Mesenchymal stem cell (in vitro differentiated cells and primary cell): Measurements from ENCODE around the gene TOPBP1.

Source experiments
- DNase-seq: peaks from one replicate; pipeline ENCODE4 v3.0.0-alpha.2; 2013
- H2AFZ ChIP-seq: one replicate; pipeline ENCODE4 v1.6.1; 2013; ENCODE audit warnings: low read depth, mild to moderate bottlenecking, control low read depth, inconsistent platforms, low read length, moderate library complexity
- H2AK5ac ChIP-seq: 2 replicates; pipeline ENCODE4 v1.6.1; 2013; ENCODE audit warnings: low read length, moderate library complexity, mild to moderate bottlenecking, inconsistent platforms; ENCODE audit not compliant: severe bottlenecking
- H2BK120ac ChIP-seq: one replicate; pipeline ENCODE4 v1.6.1; 2013; ENCODE audit warnings: low read depth, mild to moderate bottlenecking, inconsistent platforms, low read length, moderate library complexity
- H2BK12ac ChIP-seq, 2 experiments: one replicate each; pipeline ENCODE4 v1.6.1; 2013; ENCODE audit warnings: inconsistent platforms in 2 of 2, low read length in 2 of 2, mild to moderate bottlenecking in 2 of 2, moderate library complexity in 2 of 2, control low read depth in 1 of 2
- H2BK15ac ChIP-seq: one replicate; pipeline ENCODE4 v1.6.1; 2013; ENCODE audit warnings: mild to moderate bottlenecking, low read depth, inconsistent platforms; ENCODE audit not compliant: poor library complexity, severe bottlenecking
- H2BK5ac ChIP-seq: 2 replicates; pipeline ENCODE4 v1.6.1; 2013; ENCODE audit warnings: low read depth, mild to moderate bottlenecking, low read length, control low read depth, inconsistent platforms; ENCODE audit not compliant: poor library complexity, severe bottlenecking
- H3K14ac ChIP-seq, 2 experiments: one replicate each; pipeline ENCODE4 v1.6.1; 2013; ENCODE audit warnings: inconsistent platforms in 2 of 2, low read length in 2 of 2, control low read depth in 1 of 2, mild to moderate bottlenecking in 1 of 2, moderate library complexity in 1 of 2
- H3K18ac ChIP-seq, 2 experiments: one replicate each; pipeline ENCODE4 v1.6.1; 2013; ENCODE audit warnings: inconsistent platforms in 2 of 2, low read length in 2 of 2, control low read depth in 1 of 2, low read depth in 1 of 2, mild to moderate bottlenecking in 1 of 2
- H3K23ac ChIP-seq, 2 experiments: one replicate each; pipeline ENCODE4 v1.6.1; 2013; ENCODE audit warnings: inconsistent platforms in 2 of 2, low read length in 2 of 2, mild to moderate bottlenecking in 2 of 2, moderate library complexity in 2 of 2, control low read depth in 1 of 2
- H3K27ac ChIP-seq: 2 replicates; pipeline ENCODE4 v1.5.1; 2013; ENCODE audit warnings: mild to moderate bottlenecking, moderate library complexity, low read length, control low read depth, inconsistent platforms; ENCODE audit not compliant: poor library complexity, severe bottlenecking
- H3K27me3 ChIP-seq, 2 experiments: 2 replicates each; pipeline versions ENCODE4 v1.6.1 to v1.7.0; 2013; ENCODE audit warnings: low read length in 2 of 2, mild to moderate bottlenecking in 2 of 2, moderate library complexity in 2 of 2, control low read depth in 1 of 2, inconsistent platforms in 1 of 2; ENCODE audit not compliant: control insufficient read depth in 1 of 2, insufficient read depth in 1 of 2
- H3K36me3 ChIP-seq, 2 experiments: 2 replicates each; pipeline versions ENCODE4 v1.6.1 to v1.7.0; 2013; ENCODE audit warnings: low read length in 2 of 2, control low read depth in 1 of 2, inconsistent platforms in 1 of 2, low read depth in 1 of 2, mild to moderate bottlenecking in 1 of 2; ENCODE audit not compliant: insufficient read depth in 2 of 2, control insufficient read depth in 1 of 2
- H3K4ac ChIP-seq, 2 experiments: one replicate each; pipeline ENCODE4 v1.6.1; 2013; ENCODE audit warnings: inconsistent platforms in 2 of 2, low read length in 2 of 2, mild to moderate bottlenecking in 2 of 2, moderate library complexity in 2 of 2, control low read depth in 1 of 2, low read depth in 1 of 2
- H3K4me1 ChIP-seq: 2 replicates; pipeline ENCODE4 v1.6.1; 2013; ENCODE audit warnings: low read depth, low read length, control low read depth; ENCODE audit not compliant: control insufficient read depth, insufficient read depth
- H3K4me2 ChIP-seq: 2 replicates; pipeline ENCODE4 v1.6.1; 2013; ENCODE audit warnings: low read length, mild to moderate bottlenecking, inconsistent platforms; ENCODE audit not compliant: poor library complexity, severe bottlenecking
- H3K4me3 ChIP-seq, 2 experiments: 2 replicates each; pipeline versions ENCODE4 v1.5.1 to v1.7.0; 2013; ENCODE audit warnings: low read length in 2 of 2, mild to moderate bottlenecking in 2 of 2, control low read depth in 1 of 2, low read depth in 1 of 2; ENCODE audit not compliant: insufficient read depth in 1 of 2
- H3K79me1 ChIP-seq: replicated peaks from 2 replicates; pipeline ENCODE4 v1.6.1; 2013; ENCODE audit warnings: mild to moderate bottlenecking, control low read depth, low read length, inconsistent platforms; ENCODE audit not compliant: poor library complexity, severe bottlenecking
- H3K9ac ChIP-seq: 2 replicates; pipeline ENCODE4 v1.7.0; 2013; ENCODE audit warnings: mild to moderate bottlenecking, low read length, moderate library complexity
- H3K9me3 ChIP-seq: 2 replicates; pipeline ENCODE4 v1.7.0; 2013; ENCODE audit warnings: mild to moderate bottlenecking, low read length; ENCODE audit not compliant: control insufficient read depth
- H4K8ac ChIP-seq: one replicate; pipeline ENCODE4 v1.6.1; 2013; ENCODE audit warnings: inconsistent platforms, mild to moderate bottlenecking, low read length, moderate library complexity
- H4K91ac ChIP-seq: one replicate; pipeline ENCODE4 v1.6.1; 2013; ENCODE audit warnings: mild to moderate bottlenecking, low read length, inconsistent platforms
- WGBS: methylation state at CpG from one replicate; pipeline ENCODE4 v1.1.7; 2013; ENCODE audit warnings: mixed read lengths; 5-methylcytosine and 5-hydroxymethylcytosine counted together

The TOPBP1 gene

DNA sequence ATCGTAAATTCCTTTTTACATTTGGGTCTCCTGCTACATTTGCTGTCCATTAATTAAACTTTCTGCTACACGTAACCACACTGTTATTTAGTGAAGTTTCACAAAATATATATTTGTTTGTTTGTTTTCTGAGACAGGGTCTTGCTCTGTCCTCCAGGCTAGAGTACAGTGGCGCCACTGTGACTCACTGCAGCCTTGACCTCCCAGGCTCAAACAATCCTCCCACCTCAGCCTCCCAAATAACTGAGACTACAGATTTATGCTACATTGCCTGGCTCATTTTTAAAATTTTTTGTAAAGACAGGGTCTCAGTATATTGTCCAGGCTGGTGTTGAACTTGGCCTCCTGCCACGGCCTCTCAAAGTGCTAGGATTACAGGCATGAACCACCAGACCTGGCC, 20.5 kb downstream of the TOPBP1 start:
- H2AK5ac ChIP-seq: no peak overlapping the region
- H3K9ac ChIP-seq: no peak overlapping the region
- no peak overlapping the region for H2BK15ac ChIP-seq
- no peak overlapping the region for H3K4me2 ChIP-seq
- no peak overlapping the region for H2BK120ac ChIP-seq
- H3K9me3 ChIP-seq: no peaks in the 10 kb centered on the region
- no peak overlapping the region for H3K4ac ChIP-seq
- no peak overlapping the region for H3K18ac ChIP-seq
- H3K23ac ChIP-seq: no peak overlapping the region
- no peak overlapping the region for H2BK12ac ChIP-seq
- H4K91ac ChIP-seq: no peak overlapping the region
- DNase-seq: no peak
- no peak overlapping the region for H3K27ac ChIP-seq
- H2AFZ ChIP-seq: no peak overlapping the region
- peaks cover 12% of the 10 kb centered on the region for H3K79me1 ChIP-seq
- H3K14ac ChIP-seq: no peak overlapping the region
- 94% methylated on average over 2 of the region's 4 CpGs for WGBS
- H3K36me3 ChIP-seq: peaks cover 3 to 70% of the 10 kb centered on the region in 2 experiments
- no peak overlapping the region for H3K4me3 ChIP-seq
- H2BK5ac ChIP-seq: no peak overlapping the region
- H4K8ac ChIP-seq: no peak overlapping the region
- peaks cover 1% of the 10 kb centered on the region for H3K4me1 ChIP-seq
- H3K27me3 ChIP-seq: no peaks in the 10 kb centered on the region

DNA sequence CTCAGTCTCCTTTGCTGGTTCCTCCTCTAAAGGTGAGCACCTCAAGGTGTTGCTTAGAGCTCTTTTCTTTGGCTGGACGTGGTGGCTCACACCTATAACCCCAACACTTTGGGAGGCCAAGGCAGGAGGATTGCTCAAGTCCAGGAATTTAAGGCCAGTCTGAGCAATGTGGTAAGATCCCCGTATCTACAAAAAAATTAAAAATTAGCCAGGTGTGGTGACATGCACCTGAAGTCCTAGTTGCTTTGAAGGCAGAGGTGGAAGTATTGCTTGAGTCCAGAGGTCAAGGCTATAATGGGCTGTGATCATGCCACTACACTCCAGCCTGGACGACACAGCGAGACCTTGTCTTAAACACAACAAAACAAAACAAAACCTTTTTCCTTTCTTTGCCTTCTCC, 28.3 kb downstream of the TOPBP1 start:
- Histone ChIP-seq H3K14ac (no peak overlapping the region), H2BK5ac (no peak overlapping the region), H3K79me1 (peaks cover 27% of the 10 kb centered on the region), H3K27ac (no peak overlapping the region), H3K9ac (no peak overlapping the region), H3K23ac (no peak overlapping the region), H2BK120ac (no peak overlapping the region), H3K4me3 (no peak overlapping the region), H2AK5ac (no peak overlapping the region), H3K4me1 (no peaks in the 10 kb centered on the region), H3K9me3 (no peaks in the 10 kb centered on the region), H4K8ac (no peak overlapping the region), H3K4ac (no peak overlapping the region), H3K4me2 (no peak overlapping the region), H2BK12ac (no peak overlapping the region), H3K18ac (no peak overlapping the region), H2AFZ (no peak overlapping the region), H2BK15ac (no peak overlapping the region), H3K36me3 (peaks cover 20 to 68% of the 10 kb centered on the region in 2 experiments), H3K27me3 (no peaks in the 10 kb centered on the region), H4K91ac (no peak overlapping the region)
- over 99% methylated on average over 4 of the region's 4 CpGs for WGBS
- no peak for DNase-seq

DNA sequence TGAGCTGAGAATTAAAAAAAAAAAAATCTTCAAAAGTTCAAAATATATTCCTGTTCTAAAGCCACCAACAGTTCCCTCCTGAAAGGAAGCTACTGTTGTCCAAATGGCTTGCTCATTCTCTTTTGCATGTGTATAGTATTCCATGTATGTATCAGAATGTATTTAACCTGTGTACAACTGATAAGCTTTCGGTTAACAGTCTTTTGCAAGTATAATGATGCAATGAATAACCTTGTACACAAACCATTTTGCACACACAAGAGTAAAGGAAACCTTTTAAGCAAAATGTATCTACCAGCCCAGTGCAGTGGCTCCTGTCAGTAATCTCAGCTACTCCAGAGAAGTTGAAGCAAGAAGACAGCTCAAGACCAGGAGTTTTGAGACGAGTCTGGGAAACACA, 32.6 kb downstream of the TOPBP1 start:
- H3K9me3 ChIP-seq: no peaks in the 10 kb centered on the region
- H2BK15ac ChIP-seq: no peak overlapping the region
- H3K79me1 ChIP-seq: peaks cover 26% of the 10 kb centered on the region
- 88% methylated on average over 2 of the region's 2 CpGs for WGBS
- H4K91ac ChIP-seq: no peak overlapping the region
- no peak overlapping the region for H3K4ac ChIP-seq
- no peak overlapping the region for H2BK12ac ChIP-seq
- peaks cover 15 to 74% of the 10 kb centered on the region in 2 experiments for H3K36me3 ChIP-seq
- no peak overlapping the region for H3K4me2 ChIP-seq
- no peak for DNase-seq
- H3K4me1 ChIP-seq: no peaks in the 10 kb centered on the region
- H3K27me3 ChIP-seq: no peaks in the 10 kb centered on the region
- no peak overlapping the region for H2BK120ac ChIP-seq
- no peak overlapping the region for H3K27ac ChIP-seq
- no peak overlapping the region for H3K4me3 ChIP-seq
- no peak overlapping the region for H2AK5ac ChIP-seq
- H3K18ac ChIP-seq: no peak overlapping the region
- H3K14ac ChIP-seq: no peak overlapping the region
- no peak overlapping the region for H2BK5ac ChIP-seq
- H3K23ac ChIP-seq: no peak overlapping the region
- H3K9ac ChIP-seq: no peak overlapping the region
- no peak overlapping the region for H2AFZ ChIP-seq
- H4K8ac ChIP-seq: no peak overlapping the region

DNA sequence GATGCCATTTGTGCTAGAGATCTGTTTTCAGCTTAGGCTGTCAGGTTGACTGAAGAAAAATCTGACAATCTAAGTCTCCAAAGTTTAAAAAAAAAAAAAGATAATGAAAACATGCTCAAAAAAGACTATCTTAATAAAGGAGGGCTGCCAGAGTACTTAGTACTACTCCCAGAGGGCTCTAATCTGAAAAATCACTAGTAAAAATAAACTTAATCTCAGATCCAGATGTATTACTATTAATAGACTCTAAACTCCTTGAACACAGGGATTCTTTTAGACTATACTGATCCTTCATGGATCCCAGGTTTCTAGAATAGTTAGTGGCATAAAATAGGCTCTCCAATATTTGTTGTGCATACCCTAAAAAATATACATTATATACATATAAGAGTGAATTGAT, 34.0 kb downstream of the TOPBP1 start:
- peaks cover 10 to 77% of the 10 kb centered on the region in 2 experiments for H3K36me3 ChIP-seq
- H3K27me3 ChIP-seq: no peaks in the 10 kb centered on the region
- no peak overlapping the region for H2BK12ac ChIP-seq
- H3K79me1 ChIP-seq: peaks cover 18% of the 10 kb centered on the region
- H3K9me3 ChIP-seq: no peaks in the 10 kb centered on the region
- no peak overlapping the region for H3K23ac ChIP-seq
- no peak overlapping the region for H2BK120ac ChIP-seq
- no peak overlapping the region for H3K4me2 ChIP-seq
- no peak overlapping the region for H3K4me3 ChIP-seq
- no peak overlapping the region for H3K14ac ChIP-seq
- no peak overlapping the region for H3K9ac ChIP-seq
- H3K4me1 ChIP-seq: no peaks in the 10 kb centered on the region
- no peak overlapping the region for H4K91ac ChIP-seq
- no peak overlapping the region for H2BK5ac ChIP-seq
- H2AFZ ChIP-seq: no peak overlapping the region
- DNase-seq: no peak
- H3K18ac ChIP-seq: no peak overlapping the region
- no peak overlapping the region for H3K27ac ChIP-seq
- H2BK15ac ChIP-seq: no peak overlapping the region
- H3K4ac ChIP-seq: no peak overlapping the region
- no peak overlapping the region for H2AK5ac ChIP-seq
- H4K8ac ChIP-seq: no peak overlapping the region
